ENCODE measurements around the gene SMAP2.

Gene SMAP2

DNA sequence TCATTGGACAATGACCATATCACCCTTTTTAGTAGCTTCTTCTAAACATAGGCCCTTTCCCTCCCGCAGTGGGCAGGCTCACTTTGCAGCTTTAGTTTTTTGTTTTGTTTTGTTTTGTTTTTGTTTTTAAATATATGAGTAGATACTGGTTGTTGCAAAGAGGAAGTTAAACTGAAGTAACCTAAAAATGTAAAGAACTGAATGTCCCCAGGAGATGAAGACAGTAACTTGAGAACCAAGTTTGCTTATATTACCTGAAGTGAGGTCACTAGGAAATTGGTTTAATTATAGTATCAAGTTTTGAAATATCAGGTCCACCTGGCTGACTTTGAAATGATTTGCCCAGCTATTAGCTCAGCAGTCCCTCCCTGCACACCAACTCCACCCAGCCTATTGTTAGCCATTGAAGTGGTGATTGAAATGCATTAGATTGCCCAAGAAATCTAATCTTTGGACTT lies 18.2 kb downstream of the SMAP2 start:
- DNase-seq, result no peak

DNA sequence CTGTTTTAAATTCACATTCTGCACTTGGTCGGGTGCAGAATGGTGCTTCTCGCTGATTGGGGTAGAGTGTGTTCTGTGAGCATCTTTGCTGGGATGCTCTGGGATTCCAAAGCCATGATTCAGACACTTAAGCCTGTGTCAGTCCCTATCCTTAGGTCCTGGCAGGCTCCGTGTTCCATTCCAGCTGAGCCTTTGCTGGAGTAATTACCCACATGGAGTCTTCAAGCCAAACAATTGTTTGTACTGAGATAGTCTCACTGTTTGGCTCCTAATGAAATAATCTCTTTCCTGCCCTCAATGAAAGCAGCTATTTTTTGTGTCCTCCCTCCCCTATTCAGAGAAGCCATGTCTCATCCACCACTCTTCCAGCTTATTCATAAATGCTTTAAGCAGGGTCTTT lies 18.7 kb downstream of the SMAP2 start:
- DNase-seq, result no peak

DNA sequence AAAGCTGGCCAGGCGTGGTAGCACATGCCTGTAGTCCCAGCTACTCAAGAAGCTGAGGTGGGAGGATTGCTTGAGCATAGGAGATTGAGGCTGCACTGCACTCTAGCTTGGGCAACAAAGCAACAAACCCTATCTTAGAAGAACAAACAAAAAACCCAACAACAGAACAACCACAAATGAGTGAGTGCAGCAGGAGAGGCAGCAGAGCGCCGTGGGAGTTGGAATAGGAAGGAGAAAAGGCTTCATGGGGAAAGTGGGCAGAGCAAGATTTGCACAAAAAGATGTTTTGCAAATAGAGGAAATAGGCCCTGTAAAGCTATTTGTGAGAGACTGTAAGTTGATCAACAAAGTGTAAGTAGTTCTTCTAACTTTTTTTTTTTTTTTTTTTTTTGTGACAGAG lies 19.6 kb downstream of the SMAP2 start:
- DNase-seq, result no peak

DNA sequence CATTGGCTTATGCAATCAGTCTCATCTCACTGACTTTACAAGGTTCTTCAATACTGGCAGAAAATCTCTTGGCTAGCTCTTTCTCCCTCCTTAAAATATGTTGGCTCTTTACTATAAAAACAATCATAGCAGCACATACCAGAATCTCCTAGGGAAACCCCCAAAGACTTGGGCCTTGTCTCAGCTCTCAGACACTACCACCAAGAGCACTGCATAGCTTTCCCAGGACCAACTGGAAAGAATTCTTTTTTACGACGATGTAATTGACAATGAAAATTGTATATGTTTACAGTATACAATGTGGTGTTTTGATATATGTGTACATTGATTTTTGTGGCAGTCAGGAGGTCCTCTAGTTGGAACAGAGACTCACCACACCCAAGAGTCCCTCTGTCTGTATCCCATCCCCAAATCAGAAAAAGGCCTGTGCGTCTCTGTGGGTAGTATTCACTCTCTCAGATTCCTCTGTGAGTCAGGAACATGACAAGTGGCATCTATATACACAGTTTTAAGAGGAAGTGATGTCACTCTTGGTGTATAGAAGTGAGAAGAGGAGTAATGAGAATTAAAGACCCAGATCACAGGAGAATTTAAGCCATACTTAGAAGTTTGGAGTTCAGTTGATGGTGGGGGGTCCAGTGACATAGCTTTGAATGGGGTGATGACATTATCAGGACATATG lies 21.1 kb downstream of the SMAP2 start:
- no peak for DNase-seq

DNA sequence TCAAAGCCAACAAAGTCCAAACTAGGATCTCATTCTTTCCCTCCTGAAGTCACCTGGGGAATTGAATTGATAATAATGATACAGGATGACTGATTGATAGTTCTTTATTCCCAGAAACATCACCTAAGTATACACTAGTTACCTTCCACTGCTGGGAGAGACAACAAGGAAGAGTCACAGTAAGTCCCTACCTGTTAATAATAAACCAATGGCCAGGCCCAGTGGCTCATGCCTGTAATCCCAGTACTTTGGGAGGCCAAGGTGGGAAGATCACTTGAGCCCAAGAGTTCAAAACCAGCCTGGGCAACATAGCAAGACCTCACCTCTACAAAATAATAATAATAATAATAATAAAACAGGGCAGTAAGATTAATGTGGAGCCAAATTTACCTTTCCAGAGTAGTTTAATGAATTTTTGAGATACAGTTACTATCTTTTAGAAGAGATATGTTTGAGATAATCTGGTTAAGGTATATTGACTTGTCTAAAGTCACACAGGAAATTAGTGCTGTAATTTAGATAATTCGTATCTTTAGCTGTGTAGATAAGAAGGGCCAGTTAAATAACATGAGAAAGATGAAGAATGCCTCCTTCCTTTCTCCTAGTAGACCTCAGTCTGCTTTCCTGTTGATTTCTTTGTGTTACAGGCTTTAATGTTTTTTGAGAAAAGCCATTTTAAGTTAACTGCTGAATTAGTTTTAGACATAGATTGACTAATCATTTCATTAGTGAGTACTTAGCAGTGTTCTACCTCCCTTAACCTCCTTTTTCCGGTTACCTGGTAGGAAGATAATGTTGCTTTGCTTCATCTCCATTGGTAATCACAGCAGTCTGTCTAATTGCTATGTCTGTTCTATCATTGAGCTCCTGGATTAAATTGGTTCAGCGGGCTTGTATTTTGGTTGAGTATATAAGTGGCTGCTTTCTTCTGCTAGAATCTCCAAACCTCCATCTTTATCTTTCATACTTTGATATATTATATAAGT lies 22.0 kb downstream of the SMAP2 start:
- DNase-seq, result no peak

DNA sequence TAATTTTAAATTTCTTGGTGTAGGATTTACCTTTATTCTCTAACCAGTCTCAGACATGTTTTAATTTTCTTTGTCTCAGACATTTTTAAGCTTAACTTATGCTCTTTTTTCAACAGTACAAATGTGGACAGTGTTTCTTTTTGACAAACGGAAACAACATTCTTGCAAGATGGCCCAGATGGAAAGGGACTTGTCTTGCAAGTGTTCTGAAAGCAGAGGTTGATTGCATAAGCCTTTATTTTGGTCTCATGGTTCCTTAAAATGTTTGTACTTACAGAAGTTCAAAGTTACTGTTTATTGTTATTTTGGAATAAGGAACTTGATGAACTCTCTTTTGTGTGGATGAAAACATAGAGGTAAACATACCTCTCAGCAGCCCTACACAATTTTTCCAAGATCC lies 22.9 kb downstream of the SMAP2 start:
- DNase-seq, result no peak

DNA sequence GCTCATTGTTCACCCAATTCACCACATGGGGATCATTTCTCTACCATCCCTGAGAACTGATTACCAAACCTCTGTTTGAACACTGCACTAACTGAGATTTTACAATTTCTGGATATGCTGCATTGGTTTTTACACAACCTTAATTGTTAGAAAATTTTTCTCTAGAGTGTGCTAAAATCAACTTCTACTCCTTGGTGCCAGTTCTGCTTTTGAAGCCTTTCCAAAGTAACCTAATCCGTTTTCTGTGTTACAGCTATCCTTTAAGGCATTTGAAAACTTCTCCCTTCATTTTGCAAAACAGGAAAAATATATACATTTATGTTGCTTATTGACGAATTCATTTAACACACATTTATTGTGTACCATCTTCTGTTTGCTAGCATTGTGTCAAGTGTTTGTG lies 23.7 kb downstream of the SMAP2 start:
- no peak for DNase-seq

DNA sequence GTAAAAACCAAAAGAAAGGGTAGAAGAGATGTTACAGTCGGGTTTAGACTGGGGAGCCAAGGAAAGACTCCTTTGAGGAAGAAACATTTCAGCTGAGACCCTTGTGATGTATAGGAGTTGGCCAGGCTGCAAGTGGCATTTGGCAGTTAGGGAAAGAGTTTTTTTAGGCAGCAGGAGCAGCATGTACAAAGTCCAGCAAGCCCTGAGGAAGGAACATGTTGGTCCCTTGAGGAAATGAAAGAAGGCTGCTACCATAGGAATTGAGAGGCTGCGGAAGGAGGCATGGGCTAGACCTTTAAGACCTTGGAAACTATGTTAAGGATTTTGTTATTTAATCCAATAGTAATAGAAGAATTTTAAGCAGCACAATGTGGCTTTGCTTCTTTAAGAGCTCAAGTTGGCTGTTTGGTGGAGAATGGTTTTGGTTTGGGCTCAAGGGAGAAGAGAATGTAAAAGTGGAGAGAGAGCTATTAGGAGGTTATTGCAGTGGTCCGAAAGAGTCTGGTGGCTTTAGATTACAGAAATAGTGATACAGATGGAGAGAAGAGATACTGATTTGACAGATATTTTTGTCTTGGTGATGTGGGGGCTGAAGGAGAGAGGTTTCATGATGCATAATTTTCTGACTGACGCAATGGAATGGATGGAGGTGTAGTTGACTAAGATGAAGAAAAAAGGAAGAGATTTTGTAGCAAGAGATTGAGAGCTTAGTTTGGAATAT lies 26.6 kb downstream of the SMAP2 start:
- no peak for DNase-seq

DNA sequence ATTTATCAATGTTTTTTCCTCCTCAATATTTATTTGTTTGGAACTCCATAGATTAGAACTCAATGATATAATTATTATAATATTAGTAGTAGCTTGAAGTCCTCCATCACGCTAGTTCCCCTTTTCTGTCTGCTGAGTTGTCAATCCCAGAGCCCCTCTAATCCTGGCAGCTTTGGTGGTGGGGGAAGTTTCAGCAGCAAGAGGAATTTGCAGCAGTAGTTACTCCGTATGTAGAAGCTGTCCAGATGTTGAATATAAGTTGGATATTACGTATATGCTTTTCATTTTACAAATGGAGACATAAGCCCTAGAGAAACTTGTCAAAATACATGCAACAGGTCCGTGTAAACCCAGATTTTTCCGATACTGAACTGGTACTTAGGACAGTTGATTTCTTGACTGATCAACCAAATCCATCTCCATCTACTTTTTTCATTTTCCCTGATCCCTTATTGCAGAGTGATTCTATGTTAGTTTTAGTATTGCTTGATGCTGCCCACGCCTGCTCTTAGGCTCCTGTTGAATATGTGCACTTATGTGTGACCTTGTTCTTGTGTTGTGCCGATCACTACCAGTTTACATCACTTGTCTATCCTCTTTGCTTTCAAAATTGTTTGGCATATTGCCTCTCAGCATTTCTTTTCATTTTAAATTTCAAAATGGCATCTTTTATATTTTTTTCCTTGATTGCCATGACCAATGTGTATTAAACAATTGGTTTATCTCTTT lies 28.1 kb downstream of the SMAP2 start:
- DNase-seq, result no peak

DNA sequence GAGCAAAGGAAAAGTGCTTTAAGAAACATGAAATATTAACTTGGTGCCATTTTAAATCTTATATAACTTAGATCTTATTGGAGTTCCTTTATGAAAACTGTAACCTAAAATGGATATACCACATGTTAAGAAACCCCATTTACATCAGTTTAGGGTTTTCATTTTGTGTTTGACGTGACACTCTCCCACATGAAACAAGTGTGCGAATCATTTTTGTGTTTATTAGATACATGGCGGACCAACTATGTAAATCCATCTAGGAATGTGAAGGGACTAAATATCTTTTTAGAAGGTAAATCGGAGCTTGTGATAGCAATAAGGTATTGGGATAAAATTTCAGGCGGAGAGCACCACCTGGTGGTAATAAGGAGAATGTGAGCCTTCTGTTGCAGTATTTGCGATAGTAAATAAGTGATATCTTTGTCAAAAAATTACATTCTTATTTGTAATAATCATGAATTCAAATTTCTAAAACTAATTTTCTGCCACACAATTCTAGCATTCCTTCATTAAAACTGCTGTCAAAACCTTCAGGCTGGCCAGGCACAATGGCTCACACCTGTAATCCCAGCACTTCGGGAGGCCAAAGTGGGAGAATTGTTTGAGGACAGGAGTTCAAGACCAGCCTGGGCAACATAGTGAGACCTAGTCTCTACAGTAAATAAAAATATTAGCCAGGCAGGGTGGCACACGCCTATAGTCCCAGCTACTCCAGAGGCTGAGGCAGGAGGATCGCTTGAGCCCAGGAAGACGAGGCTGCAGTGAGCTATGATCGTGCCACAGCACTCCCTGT lies 31.3 kb downstream of the SMAP2 start:
- DNase-seq, result no peak

DNA sequence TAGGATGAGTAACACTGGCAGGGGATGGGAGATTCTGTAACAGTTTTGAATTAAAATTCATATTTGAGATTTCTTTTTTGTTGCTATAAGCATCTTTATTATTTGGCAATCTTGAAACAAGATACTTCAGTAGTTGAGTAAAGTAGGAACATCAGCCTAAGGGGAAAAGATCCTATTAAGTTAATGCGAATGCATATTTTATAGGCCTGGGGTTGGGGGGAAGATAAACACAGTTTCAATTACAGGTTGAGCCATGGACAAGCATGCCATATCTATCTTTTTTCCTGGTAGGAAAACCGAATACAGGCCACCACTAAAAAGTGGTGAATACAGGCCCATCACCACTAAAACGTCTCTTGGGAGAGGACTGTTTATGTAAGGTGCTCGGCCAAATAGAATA lies 32.3 kb downstream of the SMAP2 start:
- no peak for DNase-seq

DNA sequence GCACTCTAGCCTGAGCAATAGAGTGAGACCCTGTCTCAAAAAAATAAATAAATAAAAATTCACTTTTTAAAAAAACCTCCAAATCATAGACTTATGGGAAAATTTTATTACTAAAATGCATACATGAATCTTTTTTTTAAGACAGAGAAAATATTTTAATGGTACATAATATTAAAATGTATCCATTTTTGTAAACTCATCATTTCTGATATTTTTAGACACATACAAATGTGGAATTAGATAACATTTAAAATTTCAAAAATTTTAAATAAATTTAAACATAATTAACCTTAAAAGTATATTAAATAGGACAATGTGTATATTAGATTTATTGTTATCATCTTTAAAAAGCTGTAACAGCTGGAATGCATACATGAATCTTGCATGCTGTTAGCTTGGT lies 33.9 kb downstream of the SMAP2 start:
- no peak for DNase-seq

DNA sequence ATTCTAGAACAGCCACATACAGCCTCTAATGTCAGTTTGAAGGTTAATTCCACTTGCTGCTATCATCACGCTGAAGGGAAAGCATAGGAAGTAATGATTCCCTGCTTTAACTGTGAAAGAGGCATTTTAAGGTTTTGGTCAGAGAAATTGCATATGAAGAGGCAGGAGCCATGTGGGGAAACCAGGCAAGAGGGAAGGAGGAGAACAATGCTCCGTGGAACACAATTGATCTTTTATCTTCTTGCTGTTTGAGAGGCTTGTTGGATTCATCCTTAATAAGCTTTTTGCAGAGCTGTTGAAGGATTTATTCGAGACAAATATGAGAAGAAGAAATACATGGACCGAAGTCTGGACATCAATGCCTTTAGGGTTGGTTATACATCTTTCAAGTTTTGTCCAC lies 35.9 kb downstream of the SMAP2 start:
- no peak for DNase-seq

DNA sequence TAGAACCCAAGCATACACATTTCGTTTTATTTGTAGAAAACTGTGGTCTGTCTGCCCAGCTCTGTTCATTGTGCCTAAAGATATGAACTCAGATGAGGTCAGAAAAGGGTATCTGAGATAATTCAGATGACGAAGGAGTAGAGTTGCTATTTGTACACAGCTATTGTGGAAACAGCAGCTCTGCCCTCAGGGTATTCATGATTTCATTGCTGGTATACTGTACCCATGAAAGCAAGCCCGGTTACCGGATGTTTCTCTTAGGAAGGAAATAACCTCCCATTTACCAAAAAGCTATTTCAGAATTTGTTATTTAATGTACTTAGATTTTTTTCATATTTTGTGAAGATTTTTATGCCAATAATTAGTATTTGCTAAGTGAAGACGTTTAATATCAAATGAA lies 37.8 kb downstream of the SMAP2 start:
- no peak for DNase-seq

DNA sequence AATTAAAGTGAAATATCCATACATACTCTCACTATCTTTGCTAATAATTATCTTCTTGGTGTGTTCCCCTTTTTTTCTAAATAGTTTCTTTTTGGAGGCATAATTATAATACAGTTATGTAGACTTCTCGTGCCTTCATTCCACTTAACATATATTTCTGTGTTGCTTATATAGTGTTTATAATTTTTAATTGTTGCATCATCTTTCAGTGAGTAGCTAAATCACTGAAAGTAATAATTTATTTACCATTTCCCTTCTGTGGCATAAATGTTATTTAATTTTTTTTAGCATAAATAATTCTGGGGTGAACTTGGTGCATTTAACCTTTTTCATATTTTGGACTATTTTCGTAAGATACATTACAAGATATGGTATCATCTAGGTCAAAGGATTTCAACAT lies 38.3 kb downstream of the SMAP2 start:
- no peak for DNase-seq

DNA sequence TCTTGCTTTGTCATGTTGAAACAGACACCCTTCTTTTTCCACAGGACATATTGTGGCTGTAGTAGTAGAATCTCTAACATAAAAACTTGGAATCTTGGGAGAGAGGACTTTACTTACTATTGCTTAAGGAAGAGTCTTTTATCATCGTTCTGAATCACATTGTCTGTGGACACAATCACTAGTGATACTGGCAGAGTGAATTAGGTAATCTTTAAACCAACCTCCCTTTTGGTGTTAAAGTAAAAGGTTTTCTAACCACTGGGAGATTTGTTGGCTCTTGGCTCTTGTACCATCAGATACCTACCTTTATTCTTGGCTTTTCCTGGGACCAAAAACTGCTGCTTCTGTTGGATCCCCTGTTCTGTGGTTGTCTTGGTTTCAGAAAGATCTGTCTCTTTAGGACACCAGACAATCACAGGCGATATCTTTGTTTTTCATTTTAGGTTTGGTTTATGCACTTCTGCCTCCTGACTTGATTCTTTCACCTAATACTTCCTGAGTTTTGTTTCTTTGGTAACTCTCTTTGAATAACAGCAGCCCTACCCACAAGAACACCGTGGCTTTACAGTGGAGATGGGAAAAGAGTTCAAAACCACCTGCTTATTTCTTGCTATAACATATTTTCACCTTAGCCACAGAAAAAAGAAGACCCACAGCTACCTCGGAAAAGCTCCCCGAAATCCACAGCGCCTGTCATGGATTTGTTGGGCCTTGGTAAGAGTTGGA lies 40.2 kb downstream of the SMAP2 start:
- DNase-seq, result no peak

DNA sequence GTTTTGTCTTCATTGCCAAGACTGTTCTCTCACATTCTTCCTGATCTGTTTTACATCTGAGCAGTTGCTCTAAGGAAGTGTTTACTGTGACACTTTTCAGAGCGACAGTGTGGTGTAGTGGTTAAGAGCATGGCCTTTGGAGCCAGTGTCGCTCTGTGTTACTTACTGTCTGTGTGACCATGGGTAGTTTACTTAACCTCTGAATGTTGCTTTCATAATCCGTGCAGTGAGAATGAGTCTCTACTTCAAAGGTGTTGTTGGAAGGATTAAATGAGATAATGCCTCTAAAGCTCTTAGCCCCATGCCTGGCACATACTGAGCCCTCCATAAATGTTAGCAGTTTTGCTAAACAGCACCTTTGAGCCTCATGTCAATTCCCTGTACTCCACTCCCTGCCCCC lies 40.8 kb downstream of the SMAP2 start:
- DNase-seq, result no peak

DNA sequence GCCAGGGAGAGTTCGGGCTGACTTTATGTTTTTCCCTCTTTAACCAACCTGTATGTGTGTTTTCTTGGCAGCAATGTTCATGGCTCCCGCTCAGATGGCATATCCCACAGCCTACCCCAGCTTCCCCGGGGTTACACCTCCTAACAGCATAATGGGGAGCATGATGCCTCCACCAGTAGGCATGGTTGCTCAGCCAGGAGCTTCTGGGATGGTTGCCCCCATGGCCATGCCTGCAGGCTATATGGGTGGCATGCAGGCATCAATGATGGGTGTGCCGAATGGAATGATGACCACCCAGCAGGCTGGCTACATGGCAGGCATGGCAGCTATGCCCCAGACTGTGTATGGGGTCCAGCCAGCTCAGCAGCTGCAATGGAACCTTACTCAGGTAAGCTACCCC lies 43.2 kb downstream of the SMAP2 start:
- DNase-seq, result no peak

DNA sequence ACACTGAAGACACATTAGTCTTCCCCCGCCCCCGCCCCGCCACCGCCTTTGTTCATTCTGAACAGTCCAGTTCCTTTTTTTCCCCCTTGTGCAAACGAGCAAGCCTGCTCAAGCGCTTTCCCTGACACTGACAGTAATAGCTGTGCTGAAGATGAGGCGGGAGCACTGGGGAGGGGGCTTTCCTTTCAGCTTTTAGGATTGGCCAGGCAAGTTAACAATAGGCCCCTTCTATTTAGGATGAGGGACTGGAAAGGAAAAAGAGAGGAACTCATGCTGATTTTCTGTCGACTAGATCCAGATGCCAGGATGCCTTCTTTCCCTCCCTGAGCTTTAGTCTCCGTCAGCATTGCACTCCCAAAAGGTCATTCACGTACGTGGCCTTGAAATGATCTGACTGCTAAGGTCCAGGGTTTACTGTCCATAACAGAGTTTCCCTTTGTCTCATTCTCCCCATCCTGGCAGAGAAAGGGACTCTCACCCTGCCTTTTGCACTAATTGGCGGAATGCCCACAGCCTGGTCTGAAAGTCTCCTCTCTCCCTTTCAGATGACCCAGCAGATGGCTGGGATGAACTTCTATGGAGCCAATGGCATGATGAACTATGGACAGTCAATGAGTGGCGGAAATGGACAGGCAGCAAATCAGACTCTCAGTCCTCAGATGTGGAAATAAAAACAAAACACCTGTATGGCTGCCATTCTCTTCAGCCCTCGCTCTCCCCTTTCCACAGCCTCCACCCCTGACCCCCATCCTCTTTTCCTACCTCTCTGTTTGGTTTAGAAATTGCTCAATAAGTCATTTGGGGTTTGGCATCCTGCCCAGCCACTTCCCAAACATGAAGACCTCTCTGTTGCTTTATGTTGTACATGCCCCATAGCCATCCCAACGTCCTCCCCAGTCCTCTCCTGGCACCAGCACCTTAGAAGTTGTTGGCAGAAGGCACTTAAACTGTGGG lies 48.2 kb downstream of the SMAP2 start:
- no peak for DNase-seq

DNA sequence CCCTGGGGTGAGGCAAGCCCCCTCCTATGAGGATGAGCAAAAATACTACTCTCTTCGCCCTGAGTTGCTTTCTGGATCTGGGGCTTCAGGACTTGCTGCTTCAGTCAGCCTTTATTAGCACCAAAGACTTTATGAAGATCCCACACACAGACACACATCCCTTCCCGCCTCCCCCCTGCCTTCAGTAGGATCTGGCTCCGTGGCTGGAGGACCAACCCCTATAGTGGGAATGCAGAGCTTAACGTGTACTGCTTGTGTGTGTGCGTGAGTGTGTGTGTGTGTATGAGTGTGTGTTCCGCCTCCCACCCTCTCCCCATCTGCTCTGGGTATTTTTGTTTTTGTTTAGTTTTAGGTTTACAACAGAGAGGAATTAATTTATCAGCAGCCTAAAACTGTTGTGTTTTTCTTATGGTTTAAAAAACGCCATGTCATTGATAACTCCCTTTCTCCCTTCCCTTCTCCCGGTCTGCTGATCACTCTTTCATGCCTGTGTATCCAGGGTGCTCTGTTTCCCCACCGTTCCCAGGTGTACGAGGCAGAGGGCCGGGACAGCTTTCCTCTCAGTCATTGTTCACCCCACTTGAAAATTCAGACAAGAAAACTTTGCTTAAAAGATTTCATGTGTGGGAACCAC lies 49.2 kb downstream of the SMAP2 start:
- no peak for DNase-seq

Data from GOT3 (cell line).